H1 (cell line): Measurements from ENCODE around the gene SLC13A3. TPM values are rescaled to one million over a fixed set of nuclear protein-coding genes. Genes with fewer than 3 reads are reported as not detected.

ENCODE experiments used
- BCL11A ChIP-seq, 2 experiments: IDR thresholded peaks; one replicate each; pipeline ENCODE4 v1.6.1; 2011; ENCODE audit warnings: low read depth in 2 of 2, low read length in 2 of 2, mild to moderate bottlenecking in 2 of 2
- CTBP2 ChIP-seq: IDR thresholded peaks from 2 replicates; pipeline ENCODE4 v1.7.0; 2011; ENCODE audit warnings: borderline replicate concordance, mild to moderate bottlenecking, moderate library complexity, mixed read lengths, low read length; ENCODE audit not compliant: insufficient read depth, insufficient read length
- EGR1 ChIP-seq: IDR thresholded peaks from 2 replicates; pipeline ENCODE4 v1.6.1; 2011; ENCODE audit warnings: low read depth, low read length, borderline replicate concordance
- HDAC6 ChIP-seq: IDR thresholded peaks from one replicate; pipeline ENCODE4 v1.7.1; 2012; ENCODE audit warnings: low read depth, mild to moderate bottlenecking, inconsistent platforms, low read length, moderate library complexity
- KDM1A ChIP-seq: fragments of 200-600, 300-600 bp; sonication (generic); IDR thresholded peaks from 2 replicates; pipeline ENCODE4 v1.7.1; 2016; ENCODE audit warnings: mild to moderate bottlenecking, low read length, borderline replicate concordance
- PHF8 ChIP-seq: fragments of 200-600 bp; sonication (generic); conservative IDR thresholded peaks from 2 replicates; pipeline ENCODE4 v1.7.1; 2012; ENCODE audit warnings: low read depth, mild to moderate bottlenecking, inconsistent platforms, low read length, moderate library complexity
- POLR2AphosphoS5 ChIP-seq: IDR thresholded peaks from 2 replicates; pipeline ENCODE4 v1.6.1; 2011; ENCODE audit warnings: low read depth, low read length
- RXRA ChIP-seq: IDR thresholded peaks from 2 replicates; pipeline ENCODE4 v1.6.1; 2011; ENCODE audit warnings: low read depth, mild to moderate bottlenecking, low read length, moderate library complexity; ENCODE audit not compliant: insufficient read depth
- SAP30 ChIP-seq: fragments of 300-600 bp; sonication (generic); IDR thresholded peaks from 2 replicates; pipeline ENCODE4 v1.7.1; 2012; ENCODE audit warnings: low read length, moderate library complexity, mild to moderate bottlenecking, inconsistent platforms; ENCODE audit not compliant: insufficient read depth, insufficient replicate concordance
- SIN3A ChIP-seq, 2 experiments: IDR thresholded peaks in 1 of 2; conservative IDR thresholded peaks in 1 of 2; 2 replicates each; pipeline ENCODE4 v1.6.1; 2011 to 2012; ENCODE audit warnings: low read length in 2 of 2, improper control_type of control experiment in 1 of 2, low read depth in 1 of 2, mild to moderate bottlenecking in 1 of 2
- SIX5 ChIP-seq: IDR thresholded peaks from 2 replicates; pipeline ENCODE4 v1.6.1; 2011; ENCODE audit warnings: mild to moderate bottlenecking, low read depth, low read length
- SP2 ChIP-seq: IDR thresholded peaks from 2 replicates; pipeline ENCODE4 v1.6.1; 2012; ENCODE audit warnings: mild to moderate bottlenecking, low read length, inconsistent platforms
- SRF ChIP-seq: IDR thresholded peaks from 2 replicates; pipeline ENCODE4 v1.6.1; 2011; ENCODE audit warnings: mild to moderate bottlenecking, low read depth, low read length, moderate library complexity
- SUZ12 ChIP-seq: fragments of 200-600 bp; sonication (generic); IDR thresholded peaks from 2 replicates; pipeline ENCODE4 v1.6.1; 2012; ENCODE audit warnings: mild to moderate bottlenecking, inconsistent platforms, low read length, moderate library complexity, mixed read lengths
- TAF1 ChIP-seq: IDR thresholded peaks from 2 replicates; pipeline ENCODE4 v1.6.1; 2011; ENCODE audit warnings: mild to moderate bottlenecking, low read depth, low read length
- TAF7 ChIP-seq: optimal IDR thresholded peaks from 2 replicates; pipeline ENCODE3; 2011; ENCODE audit warnings: low read depth, mild to moderate bottlenecking, inconsistent platforms, low read length, moderate library complexity, borderline replicate concordance
- polyA plus RNA-seq, 7 experiments: library from polyadenylated mRNA; depleted of rRNA in 3 of 7; stranded (reverse) in 5 of 7; unstranded in 2 of 7; fragments of >200 nt in 5 of 7; fragments of 200-250 nt in 2 of 7; gene quantifications; 1 replicate in 5 of 7; 2 replicates in 1 of 7; 4 replicates in 1 of 7; pipeline versions ENCODE4 v1.2.1 to v1.2.3, GENCODE V29; 2011 to 2013; ENCODE audit warnings: missing spikeins in 2 of 7, mixed read lengths in 2 of 7
- total RNA-seq: library from RNA; stranded (reverse); fragmentation: NEBNext Ultra II Directional; extraction: Animal tissue kit (Norgen Biotek cat#: 25700); gene quantifications from 2 replicates; pipeline ENCODE4 v1.2.1, GENCODE V29; 2021
- TF ChIP-seq, protein P1 (sequence below): IDR thresholded peaks from 2 replicates; pipeline ENCODE4 v1.6.1; 2011; ENCODE audit warnings: low read depth, mild to moderate bottlenecking, low read length; ENCODE audit not compliant: insufficient read depth
- TF ChIP-seq, protein P2 (sequence below), 3 experiments: IDR thresholded peaks; 1 replicate in 2 of 3; 2 replicates in 1 of 3; pipeline versions ENCODE4 v1.5.1 to v1.6.1; 2011; ENCODE audit warnings: low read length in 3 of 3, mild to moderate bottlenecking in 3 of 3, inconsistent platforms in 2 of 3, low read depth in 1 of 3, moderate library complexity in 1 of 3; ENCODE audit not compliant: insufficient read depth in 1 of 3; ENCODE audit errors: control extremely low read depth in 1 of 3

The SLC13A3 gene
- total and polyA plus RNA-seq, 2 of the 8 experiments (the other 6 are each of a cell fraction or from before 2014, with no cell fraction given): 9.4 to 12.6 TPM

DNA sequence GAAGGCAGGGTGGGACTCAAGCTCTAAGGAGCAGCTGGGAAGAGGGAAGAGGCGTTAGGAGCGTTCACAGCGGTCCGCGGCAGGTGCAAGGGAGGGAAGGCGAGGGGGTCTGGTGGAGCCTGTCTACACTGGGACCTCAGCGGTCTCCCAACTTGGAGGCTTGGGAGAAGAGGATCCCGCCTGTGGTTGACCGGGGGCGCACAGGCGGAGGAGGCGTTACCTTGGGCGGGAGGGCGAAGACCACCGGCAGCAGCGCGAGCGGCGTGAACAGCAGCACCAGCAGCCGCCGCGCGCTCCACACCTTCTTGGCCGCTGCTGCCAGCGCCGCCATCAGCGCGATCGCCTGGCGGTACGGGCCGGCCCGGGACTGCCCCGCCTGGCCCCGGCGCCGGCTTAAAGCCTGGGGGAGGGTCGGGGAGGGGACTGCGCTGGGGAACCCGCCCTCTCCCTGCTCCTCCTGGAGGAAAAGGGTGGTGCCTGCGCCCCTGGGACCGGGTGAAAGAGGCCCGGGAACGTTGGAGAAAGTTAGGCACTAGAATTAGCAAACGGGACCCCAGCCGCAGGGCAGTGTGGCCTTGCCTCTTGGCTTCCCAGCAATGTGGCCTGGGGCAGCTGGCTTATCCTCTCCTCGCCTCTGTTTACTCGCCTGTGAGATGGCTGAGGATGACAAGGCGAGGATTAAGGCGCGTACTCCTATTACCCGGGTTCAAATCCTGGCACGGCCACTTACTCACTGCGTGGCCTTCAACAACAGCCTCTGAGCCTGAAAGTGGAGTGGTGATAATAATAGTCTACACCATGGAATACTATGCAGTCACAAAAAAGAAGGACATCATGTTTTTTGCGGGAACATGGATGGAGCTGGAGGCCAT lies at the start of gene SLC13A3 (continued):
- TF ChIP-seq TAF7 (no peak), SAP30 (no peak), SUZ12 (no peak), SRF (no peak), HDAC6 (no peak), KDM1A (peak; percentile 75; the same call in 1 of the 2 replicates), POLR2AphosphoS5 (0 out of 2 replicates have a peak, but pooled peaks have one; percentile 56), SP2 (no peak), TAF1 (peak; percentile 73), SIX5 (no peak), SIN3A (conservative IDR thresholded peaks at IDR 0.05 in 1 of 2, IDR thresholded peaks at IDR 0.05 in 1 of 2; ENCODE audit: low read depth in 1 of 2, low read length in 2 of 2) (no peak), PHF8 (no peak), BCL11A (IDR thresholded peaks at IDR 0.05; ENCODE audit: low read depth in 2 of 2, low read length in 2 of 2) (no peak), EGR1 (no peak), RXRA (no peak), CTBP2 (no peak)
- TF ChIP-seq, protein P1, sequence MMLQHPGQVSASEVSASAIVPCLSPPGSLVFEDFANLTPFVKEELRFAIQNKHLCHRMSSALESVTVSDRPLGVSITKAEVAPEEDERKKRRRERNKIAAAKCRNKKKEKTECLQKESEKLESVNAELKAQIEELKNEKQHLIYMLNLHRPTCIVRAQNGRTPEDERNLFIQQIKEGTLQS: no peak
- TF ChIP-seq, protein P2, sequence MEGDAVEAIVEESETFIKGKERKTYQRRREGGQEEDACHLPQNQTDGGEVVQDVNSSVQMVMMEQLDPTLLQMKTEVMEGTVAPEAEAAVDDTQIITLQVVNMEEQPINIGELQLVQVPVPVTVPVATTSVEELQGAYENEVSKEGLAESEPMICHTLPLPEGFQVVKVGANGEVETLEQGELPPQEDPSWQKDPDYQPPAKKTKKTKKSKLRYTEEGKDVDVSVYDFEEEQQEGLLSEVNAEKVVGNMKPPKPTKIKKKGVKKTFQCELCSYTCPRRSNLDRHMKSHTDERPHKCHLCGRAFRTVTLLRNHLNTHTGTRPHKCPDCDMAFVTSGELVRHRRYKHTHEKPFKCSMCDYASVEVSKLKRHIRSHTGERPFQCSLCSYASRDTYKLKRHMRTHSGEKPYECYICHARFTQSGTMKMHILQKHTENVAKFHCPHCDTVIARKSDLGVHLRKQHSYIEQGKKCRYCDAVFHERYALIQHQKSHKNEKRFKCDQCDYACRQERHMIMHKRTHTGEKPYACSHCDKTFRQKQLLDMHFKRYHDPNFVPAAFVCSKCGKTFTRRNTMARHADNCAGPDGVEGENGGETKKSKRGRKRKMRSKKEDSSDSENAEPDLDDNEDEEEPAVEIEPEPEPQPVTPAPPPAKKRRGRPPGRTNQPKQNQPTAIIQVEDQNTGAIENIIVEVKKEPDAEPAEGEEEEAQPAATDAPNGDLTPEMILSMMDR (IDR thresholded peaks at IDR 0.05; ENCODE audit: control extremely low read depth in 1 of 3, insufficient read depth in 1 of 3, low read depth in 1 of 3, low read length in 3 of 3): peak; percentile 20 to 23 (median 21); a peak in 3 of 4 replicates
